ENCODE measurements around the gene NOP9.

DNA sequence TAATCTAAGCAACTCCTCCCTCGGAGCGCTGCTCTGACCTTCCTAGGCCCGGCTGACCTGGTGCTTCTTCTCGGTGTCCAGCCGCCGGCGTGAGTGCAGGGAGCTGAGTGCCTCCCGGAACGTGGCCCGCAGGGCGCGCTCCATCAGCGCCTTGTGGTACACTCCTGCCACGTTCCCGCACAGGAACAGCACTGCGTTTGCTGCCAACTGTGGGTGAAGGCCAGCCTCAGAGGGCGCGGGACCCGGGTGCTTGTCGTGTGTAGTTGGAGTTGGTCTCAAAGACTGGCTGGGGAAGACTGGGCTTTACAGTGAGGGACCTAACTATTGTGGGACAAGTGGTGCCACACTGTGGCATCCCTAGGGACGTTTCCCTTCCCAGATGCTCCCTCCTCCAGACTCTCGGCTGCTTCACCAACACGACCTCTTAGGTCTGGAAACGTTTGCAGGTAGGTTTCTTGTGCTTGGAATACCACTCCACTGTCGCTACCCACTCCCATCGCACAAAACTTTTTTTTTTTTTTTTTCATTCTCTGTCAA, 32.1 kb downstream of the NOP9 start:
- TF ChIP-seq CTCF (conservative IDR thresholded peaks at IDR 0.05; ENCODE audit: low read depth, low read length), result no peak
- no peak for TF ChIP-seq EZH2 (IDR thresholded peaks at IDR 0.05; ENCODE audit: borderline replicate concordance, low read depth, low read length, poor library complexity, severe bottlenecking)
